C4-2B (cell line): Measurements from ENCODE around the gene PCIF1.
"Not testable (repeated sequence)": the region's sequence is repeated elsewhere in the genome, so short reads cannot be mapped to it uniquely, and the experiment has no call there.

Experiments used
- H3K27ac ChIP-seq: fragments of 450-650 bp; 2 replicates; pipeline ENCODE4 v1.5.1; 2017
- ZFX ChIP-seq: fragments of 450-650 bp; IDR thresholded peaks from 2 replicates; pipeline ENCODE4 v1.6.1; 2017
- TF ChIP-seq, protein P1 (sequence below): fragments of 450-650 bp; conservative IDR thresholded peaks from 2 replicates; pipeline ENCODE4 v1.5.1; 2017; ENCODE audit warnings: mild to moderate bottlenecking

The PCIF1 gene

GRCh38 chr20:45924391-45925261 is 9.9 kb upstream of the PCIF1 start:
- TF ChIP-seq, protein P1, sequence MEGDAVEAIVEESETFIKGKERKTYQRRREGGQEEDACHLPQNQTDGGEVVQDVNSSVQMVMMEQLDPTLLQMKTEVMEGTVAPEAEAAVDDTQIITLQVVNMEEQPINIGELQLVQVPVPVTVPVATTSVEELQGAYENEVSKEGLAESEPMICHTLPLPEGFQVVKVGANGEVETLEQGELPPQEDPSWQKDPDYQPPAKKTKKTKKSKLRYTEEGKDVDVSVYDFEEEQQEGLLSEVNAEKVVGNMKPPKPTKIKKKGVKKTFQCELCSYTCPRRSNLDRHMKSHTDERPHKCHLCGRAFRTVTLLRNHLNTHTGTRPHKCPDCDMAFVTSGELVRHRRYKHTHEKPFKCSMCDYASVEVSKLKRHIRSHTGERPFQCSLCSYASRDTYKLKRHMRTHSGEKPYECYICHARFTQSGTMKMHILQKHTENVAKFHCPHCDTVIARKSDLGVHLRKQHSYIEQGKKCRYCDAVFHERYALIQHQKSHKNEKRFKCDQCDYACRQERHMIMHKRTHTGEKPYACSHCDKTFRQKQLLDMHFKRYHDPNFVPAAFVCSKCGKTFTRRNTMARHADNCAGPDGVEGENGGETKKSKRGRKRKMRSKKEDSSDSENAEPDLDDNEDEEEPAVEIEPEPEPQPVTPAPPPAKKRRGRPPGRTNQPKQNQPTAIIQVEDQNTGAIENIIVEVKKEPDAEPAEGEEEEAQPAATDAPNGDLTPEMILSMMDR: no peak
- no peak for TF ChIP-seq ZFX
- H3K27ac ChIP-seq: peak overlapping the region; percentile 8; the same call in 1 of the 2 replicates

DNA sequence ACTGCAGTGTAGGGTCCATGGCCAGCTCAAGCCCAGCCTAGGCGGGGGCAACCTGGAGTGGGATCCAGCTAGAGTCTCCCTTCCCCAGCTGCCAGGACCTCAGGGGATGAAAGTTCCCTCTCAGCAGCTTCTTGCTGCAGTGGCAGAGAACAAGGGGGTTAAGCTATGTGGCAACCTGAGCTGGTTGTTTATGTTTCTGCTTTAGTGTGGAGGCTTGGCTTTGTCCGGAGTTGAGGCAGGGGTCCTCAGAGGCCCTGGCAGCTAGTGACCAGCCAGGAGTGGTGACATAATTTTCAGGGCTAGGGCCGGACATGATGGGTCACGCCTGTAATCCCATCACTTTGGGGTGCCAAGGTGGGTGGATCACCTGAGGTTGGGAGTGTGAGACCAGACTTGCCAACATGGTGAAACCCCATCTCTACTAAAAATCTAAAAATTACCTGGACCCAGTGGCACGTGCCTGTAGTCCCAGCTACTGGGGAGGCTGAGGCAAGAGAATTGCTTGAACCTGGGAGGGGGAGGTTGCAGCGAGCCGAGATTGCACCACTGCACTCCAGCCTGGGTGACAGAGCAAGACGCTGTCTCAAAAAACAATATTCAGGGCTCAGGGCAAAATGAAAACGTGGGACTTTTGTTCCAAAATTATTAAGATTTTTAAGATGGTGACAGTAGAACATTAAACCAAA is 8.5 kb upstream of the PCIF1 start:
- TF ChIP-seq, protein P1: no peak
- no peak for TF ChIP-seq ZFX
- no peak overlapping the region for H3K27ac ChIP-seq

DNA sequence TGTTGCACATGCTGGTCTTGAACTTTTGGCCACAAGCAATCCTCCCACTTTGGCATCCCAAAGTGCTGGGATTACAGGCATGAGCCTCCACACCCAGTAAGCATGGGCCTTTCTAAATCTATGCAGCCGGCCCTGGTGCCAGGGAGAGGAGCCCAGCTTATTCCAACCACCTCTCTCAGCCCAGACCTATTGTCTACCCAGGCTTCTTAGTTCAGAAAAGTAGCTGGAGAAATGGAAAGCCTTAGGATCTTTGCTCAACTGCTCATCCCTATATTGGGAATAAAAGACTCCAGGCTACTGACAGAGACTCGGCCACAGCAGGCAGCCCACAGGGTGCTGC is 7.8 kb upstream of the PCIF1 start:
- H3K27ac ChIP-seq: no peak overlapping the region
- TF ChIP-seq ZFX: no peak
- TF ChIP-seq, protein P1: no peak

DNA sequence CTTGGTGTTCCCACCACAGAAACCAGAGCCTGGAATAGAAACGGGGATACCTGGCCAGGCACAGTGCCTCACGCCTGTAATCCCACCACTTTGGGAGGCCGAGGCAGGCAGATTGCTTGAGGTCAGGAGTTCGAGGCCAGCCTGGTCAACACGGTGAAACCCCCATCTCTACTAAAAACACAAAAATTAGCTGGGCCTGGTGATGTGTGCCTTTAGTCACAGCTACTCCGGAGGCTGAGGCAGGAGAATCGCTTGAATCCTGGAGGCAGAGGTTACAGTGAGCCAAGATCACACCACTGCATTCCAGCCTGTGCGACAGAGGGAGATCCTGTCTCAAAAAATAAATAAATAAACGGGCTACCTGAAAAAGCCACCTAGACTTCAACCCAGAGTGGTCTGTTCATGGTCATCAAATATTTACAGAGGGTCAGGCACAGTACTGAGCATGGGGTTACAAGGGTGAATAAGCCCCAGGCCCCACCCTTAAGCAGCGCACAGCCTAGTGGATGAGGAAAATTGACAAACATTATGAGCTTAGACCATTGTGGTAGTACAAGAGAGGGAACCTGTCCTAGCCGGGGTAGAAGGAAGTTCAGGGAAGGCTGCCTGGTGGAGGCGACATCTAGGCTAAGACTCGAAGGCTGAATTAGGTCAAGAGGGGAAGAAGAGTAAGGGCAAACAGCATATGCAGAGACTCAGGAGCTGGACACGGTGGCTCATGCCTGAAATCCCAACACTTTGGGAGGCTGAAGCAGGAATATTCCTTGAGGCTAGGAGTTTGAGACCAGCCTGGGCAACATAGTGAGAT is 7.2 kb upstream of the PCIF1 start:
- no peak for TF ChIP-seq ZFX
- TF ChIP-seq, protein P1: no peak
- H3K27ac ChIP-seq: no peak overlapping the region

GRCh38 chr20:45931680-45932079 is 2.8 kb upstream of the PCIF1 start:
- H3K27ac ChIP-seq: not testable (repeated sequence)

DNA sequence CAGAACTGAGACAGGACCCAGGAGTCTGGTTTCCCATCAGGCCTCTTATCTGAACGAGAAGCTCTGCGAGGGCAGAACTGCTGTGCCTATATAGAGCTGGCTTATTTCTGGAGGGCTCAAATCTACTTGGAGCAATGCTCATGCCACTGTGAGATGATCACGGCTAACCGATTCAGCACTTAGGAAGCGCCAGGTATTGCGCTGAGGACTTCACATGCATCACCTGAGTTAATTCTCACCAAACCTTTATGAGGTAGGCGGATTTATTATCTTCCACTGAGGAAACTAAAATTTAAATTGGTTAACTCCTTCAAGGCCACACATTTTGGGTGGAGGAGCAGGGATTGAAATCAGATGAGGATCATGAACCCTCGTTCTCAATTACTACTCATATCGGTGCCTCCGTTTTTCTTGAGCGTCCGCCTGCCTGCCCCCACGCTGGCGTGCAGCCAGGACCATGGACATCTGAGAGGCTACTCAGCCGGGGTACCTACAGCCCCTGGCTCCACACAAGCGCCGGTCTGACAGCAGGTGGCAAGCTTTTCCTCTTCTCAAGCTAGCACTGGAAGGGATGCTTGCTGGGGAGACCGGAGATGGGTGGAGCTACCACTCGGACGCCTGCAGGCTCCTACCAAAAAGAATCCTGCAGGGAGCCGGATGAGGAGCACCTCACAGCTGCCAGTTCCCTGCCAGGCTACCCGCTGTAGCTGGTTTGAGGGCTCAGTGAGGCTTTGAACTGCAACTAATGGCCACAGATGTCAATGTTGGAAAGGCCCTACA is 1.0 kb upstream of the PCIF1 start:
- TF ChIP-seq ZFX: no peak
- TF ChIP-seq, protein P1: no peak; the same call in 1 of the 2 replicates
- H3K27ac ChIP-seq: peak overlapping the region; percentile 99

- peak overlapping the region; percentile 99 for H3K27ac ChIP-seq
- no peak for TF ChIP-seq ZFX
- TF ChIP-seq, protein P1: no peak
Observed at GRCh38 chr20:45934046-45934585, 367 bp upstream of the PCIF1 start.
